Activated naive CD4-positive, alpha-beta T cell treated with anti-CD3 and anti-CD28 coated beads, Interleukin-2, amount 10 ng/mL, durations not matched to agents 7 days and 5 days (primary cell): Measurements from ENCODE around the gene SPON1.
"Not testable (repeated sequence)": the region's sequence is repeated elsewhere in the genome, so short reads cannot be mapped to it uniquely, and the experiment has no call there.

Experiments used
- CTCF ChIA-PET: fragments of 350-600 bp; sonication (Branson Sonifier 250); formaldehyde crosslinking; loops from one replicate; lab custom pipeline; 2021; ENCODE audit warnings: antibody characterized with exemption; lab: Charles Lee
- DNase-seq: peaks from one replicate; pipeline ENCODE4 v3.0.0-alpha.2; 2020
- H3K27ac Mint-ChIP-seq: one replicate; pipeline ENCODE4 v1.8.0; 2021; ENCODE audit warnings: mild to moderate bottlenecking, moderate library complexity, mixed read lengths
- H3K27me3 Mint-ChIP-seq: one replicate; pipeline ENCODE4 v1.8.0; 2021; ENCODE audit warnings: mild to moderate bottlenecking, mixed read lengths
- H3K36me3 Mint-ChIP-seq: one replicate; pipeline ENCODE4 v1.8.0; 2021; ENCODE audit warnings: mixed read lengths
- H3K4me1 Mint-ChIP-seq: one replicate; pipeline ENCODE4 v1.8.0; 2021; ENCODE audit warnings: mixed read lengths
- H3K4me3 Mint-ChIP-seq: one replicate; pipeline ENCODE4 v1.8.0; 2021; ENCODE audit warnings: mild to moderate bottlenecking, moderate library complexity, mixed read lengths
- H3K9me3 Mint-ChIP-seq: one replicate; pipeline ENCODE4 v1.8.0; 2021; ENCODE audit warnings: mixed read lengths

Gene SPON1

DNA sequence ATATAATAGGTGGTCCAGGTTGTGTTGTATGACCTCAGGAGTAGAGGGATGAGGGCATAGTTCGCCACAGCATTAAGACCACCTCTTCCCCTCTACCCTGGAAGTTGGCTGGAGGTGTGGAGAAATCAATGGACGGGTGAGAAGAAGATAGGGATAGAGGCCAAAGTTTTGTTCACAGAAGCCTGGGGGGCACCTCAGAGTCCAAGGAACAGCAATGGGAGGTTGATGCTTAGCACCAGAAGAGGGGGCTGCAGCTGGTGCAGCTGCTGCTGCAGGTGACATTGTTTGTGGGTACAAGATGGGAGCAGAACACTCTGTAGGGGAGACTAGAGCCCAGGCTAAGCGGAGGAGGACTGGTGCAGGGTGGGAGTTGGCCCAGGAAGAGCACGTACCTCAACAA, 31.2 kb upstream of the SPON1 start:
- Mint-ChIP-seq H3K27ac (no peak overlapping the region), H3K4me1 (peaks cover 28% of the 10 kb centered on the region), H3K27me3 (no peaks in the 10 kb centered on the region), H3K4me3 (no peak overlapping the region), H3K9me3 (peaks cover 31% of the 10 kb centered on the region), H3K36me3 (peaks cover 23% of the 10 kb centered on the region)
- DNase-seq = no peak
- CTCF ChIA-PET = interaction anchor here (1.3 kb wide), 1 partner anchor 9 kb away, joined by 6 read pairs; no protein-coding TSS in a partner anchor

DNA sequence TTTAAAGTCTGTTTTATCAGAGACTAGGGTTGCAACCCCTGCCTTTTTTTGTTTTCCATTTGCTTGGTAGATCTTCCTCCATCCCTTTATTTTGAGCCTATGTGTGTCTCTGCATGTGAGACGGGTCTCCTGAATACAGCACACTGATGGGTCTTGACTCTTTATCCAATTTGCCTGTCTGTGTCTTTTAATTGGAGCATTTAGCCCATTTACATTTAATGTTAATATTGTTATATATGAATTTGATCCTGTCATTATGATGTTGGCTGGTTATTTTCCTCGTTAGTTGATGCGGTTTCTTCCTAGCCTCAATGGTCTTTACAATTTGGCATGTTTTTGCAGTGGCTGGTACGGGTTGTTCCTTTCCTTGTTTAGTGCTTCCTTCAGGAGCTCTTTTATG, 25.4 kb upstream of the SPON1 start:
- H3K9me3 Mint-ChIP-seq = peaks cover 44% of the 10 kb centered on the region
- not testable (repeated sequence) for H3K4me3 Mint-ChIP-seq

DNA sequence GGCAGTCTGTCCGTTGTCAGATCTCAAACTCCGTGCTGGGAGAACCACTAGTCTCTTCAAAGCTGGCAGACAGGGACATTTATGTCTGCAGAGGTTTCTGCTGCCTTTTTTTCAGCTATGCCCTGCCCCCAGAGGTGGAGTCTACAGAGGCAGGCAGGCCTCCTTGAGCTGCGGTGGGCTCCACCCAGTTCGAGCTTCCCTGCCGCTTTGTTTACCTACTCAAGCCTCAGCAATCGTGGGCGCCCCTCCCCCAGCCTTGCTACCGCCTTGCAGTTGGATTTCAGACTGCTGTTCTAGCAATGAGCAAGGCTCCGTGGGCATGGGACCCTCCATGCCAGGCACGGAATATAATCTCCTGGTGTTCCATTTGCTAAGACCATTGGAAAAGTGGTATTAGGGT, 23.7 kb upstream of the SPON1 start:
- peak overlapping the region; percentile 55 for H3K27ac Mint-ChIP-seq
- peaks cover 62% of the 10 kb centered on the region for H3K4me1 Mint-ChIP-seq

More for the DNA sequence above, 25.4 kb upstream of the SPON1 start:
- H3K27me3 Mint-ChIP-seq, H3K27ac Mint-ChIP-seq, DNase-seq, CTCF ChIA-PET: not testable (repeated sequence)
- peaks cover 51% of the 10 kb centered on the region for H3K4me1 Mint-ChIP-seq
- peaks cover 43% of the 10 kb centered on the region for H3K36me3 Mint-ChIP-seq

DNA sequence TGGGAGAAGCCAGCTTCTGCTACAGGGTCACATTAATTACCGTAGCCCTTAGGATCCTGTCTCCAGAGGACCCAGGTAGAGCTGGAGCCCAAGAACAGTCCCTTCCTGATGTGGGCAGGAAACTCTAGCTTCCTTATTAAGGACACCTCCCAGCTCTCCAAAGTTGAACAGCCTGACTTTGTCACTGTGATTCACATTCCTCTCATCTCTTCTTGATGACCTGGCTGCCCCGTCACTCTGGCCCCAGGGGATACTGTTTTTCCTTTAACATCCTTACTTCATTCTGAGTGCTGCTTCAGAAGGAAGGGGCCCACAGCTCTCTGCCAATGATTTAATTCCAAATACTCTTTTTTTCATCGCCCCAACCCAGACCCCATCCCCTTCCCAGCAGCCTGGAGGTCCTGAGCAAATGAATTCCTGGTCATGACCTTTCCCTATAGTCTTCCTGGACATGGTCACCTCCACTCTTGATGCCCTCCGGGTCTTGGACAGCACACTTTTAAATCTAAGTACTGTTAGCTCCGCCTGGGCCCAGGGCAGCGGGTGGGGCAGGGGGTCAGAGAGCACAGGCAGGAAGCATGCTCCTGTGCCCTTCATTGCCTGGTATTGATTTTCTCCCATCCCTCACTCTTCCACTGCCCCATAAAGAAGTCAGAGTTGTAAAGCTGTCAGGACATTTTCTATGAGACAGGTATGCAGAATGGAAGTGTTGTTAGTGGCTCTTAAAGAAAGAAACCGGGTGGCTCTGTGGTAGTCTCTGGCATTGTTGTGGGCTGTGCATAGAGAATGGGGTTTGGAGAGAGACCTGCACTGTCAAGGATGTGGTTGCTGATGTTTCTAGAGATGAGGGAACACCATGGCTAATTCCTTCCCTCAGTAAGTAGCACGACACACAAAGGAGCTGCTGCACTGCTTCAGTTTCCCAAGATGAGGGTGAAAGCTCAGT, 22.3 kb upstream of the SPON1 start:
- Mint-ChIP-seq H3K4me3 (peak overlapping the region; percentile 35), H3K27ac (peak overlapping the region; percentile 90), H3K9me3 (peaks cover 29% of the 10 kb centered on the region), H3K27me3 (peaks cover 8% of the 10 kb centered on the region), H3K4me1 (peaks cover 55% of the 10 kb centered on the region), H3K36me3 (peaks cover 38% of the 10 kb centered on the region)
- CTCF ChIA-PET = interaction anchor here (0.9 to 1.9 kb wide), 5 partner anchors 9 to 209 kb away, joined by 3 to 9 read pairs (median 6); no protein-coding TSS in a partner anchor
- peak; percentile 79 for DNase-seq

More for the DNA sequence above, 23.7 kb upstream of the SPON1 start:
- peak; percentile 70 for DNase-seq
- CTCF ChIA-PET = interaction anchor here (1.9 kb wide), 1 partner anchor 18 kb away, joined by 7 read pairs; no protein-coding TSS in a partner anchor
- H3K9me3 Mint-ChIP-seq = peaks cover 41% of the 10 kb centered on the region
- peaks cover 47% of the 10 kb centered on the region for H3K36me3 Mint-ChIP-seq
- H3K4me3 Mint-ChIP-seq, H3K27me3 Mint-ChIP-seq: not testable (repeated sequence)

DNA sequence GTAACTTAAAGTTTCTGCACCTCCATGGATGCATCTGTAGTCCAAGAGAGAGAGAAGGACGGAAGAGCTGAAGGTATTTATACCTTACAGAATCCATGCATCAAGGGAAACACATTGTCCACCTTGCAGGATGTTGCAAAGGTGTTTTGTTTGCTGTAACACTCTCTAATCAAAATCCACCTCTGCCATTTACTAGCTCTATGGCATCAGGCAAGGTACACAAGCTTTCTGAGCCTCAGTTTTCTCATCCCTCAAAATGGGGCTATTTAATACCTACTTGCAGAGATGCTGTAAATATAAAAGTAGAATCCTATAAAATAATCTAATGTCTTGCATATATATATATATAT, 21.6 kb upstream of the SPON1 start:
- Mint-ChIP-seq H3K4me1 (peaks cover 55% of the 10 kb centered on the region), H3K4me3 (no peak overlapping the region), H3K27me3 (peaks cover 8% of the 10 kb centered on the region)

DNA sequence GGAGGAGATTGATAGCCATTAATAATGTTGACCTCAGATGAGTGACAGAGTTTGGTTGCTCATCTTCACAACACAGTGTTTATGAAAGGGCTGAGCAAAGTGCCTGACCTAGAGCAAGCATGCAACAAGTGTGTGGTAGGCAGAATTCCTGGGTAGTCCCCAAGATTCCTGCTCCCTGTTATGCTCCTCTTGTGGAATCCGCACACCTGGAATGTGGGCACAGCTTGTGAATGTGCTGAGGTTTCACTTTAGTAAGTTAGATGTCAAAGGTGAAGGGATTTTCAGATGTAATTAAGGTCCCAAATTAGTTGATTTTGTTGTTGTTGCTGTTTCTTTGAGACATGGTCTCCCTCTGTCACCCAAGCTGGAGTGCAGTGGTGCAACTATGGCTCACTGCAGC, 20.7 kb upstream of the SPON1 start:
- H3K4me3 Mint-ChIP-seq = no peak overlapping the region
- CTCF ChIA-PET = no interaction called here

More for the DNA sequence above, 21.6 kb upstream of the SPON1 start:
- H3K9me3 Mint-ChIP-seq = peaks cover 28% of the 10 kb centered on the region
- CTCF ChIA-PET = interaction anchor here (0.9 to 1.9 kb wide), 4 partner anchors 10 to 208 kb away, joined by 3 to 9 read pairs (median 4); no protein-coding TSS in a partner anchor
- H3K36me3 Mint-ChIP-seq = peaks cover 35% of the 10 kb centered on the region
- peak overlapping the region; percentile 90 for H3K27ac Mint-ChIP-seq
- DNase-seq = no peak

DNA sequence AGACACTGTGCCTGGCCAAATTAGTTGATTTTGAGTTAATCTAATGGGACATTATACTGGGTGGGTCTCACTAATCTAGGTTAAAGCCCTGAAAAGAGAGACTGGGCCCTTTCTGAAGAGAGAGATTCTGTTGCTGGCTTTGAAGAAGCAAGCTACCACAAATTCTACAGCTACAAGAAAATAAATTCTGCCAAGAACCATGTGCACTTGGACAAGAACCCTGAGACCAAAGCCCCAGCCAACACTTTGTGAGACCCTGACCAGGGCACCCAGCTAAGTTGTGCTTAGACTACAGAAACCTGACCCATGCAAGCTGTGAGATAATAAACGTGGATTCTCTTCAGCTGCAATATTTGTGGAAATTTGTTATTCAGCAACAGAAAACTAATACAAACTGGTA, 20.1 kb upstream of the SPON1 start:
- H3K36me3 Mint-ChIP-seq = peaks cover 27% of the 10 kb centered on the region
- H3K9me3 Mint-ChIP-seq = peaks cover 15% of the 10 kb centered on the region
- no peak overlapping the region for H3K27ac Mint-ChIP-seq
- H3K4me3 Mint-ChIP-seq = no peak overlapping the region
- no peak for DNase-seq
- H3K27me3 Mint-ChIP-seq = peaks cover 8% of the 10 kb centered on the region
- CTCF ChIA-PET = interaction anchor here (0.8 kb wide), 1 partner anchor 13 kb away, joined by 4 read pairs; no protein-coding TSS in a partner anchor
- peaks cover 58% of the 10 kb centered on the region for H3K4me1 Mint-ChIP-seq

More for the DNA sequence above, 20.7 kb upstream of the SPON1 start:
- Mint-ChIP-seq H3K4me1 (peaks cover 55% of the 10 kb centered on the region), H3K36me3 (peaks cover 30% of the 10 kb centered on the region), H3K27me3 (peaks cover 8% of the 10 kb centered on the region), H3K27ac (no peak overlapping the region), H3K9me3 (peaks cover 21% of the 10 kb centered on the region)
- DNase-seq = no peak

DNA sequence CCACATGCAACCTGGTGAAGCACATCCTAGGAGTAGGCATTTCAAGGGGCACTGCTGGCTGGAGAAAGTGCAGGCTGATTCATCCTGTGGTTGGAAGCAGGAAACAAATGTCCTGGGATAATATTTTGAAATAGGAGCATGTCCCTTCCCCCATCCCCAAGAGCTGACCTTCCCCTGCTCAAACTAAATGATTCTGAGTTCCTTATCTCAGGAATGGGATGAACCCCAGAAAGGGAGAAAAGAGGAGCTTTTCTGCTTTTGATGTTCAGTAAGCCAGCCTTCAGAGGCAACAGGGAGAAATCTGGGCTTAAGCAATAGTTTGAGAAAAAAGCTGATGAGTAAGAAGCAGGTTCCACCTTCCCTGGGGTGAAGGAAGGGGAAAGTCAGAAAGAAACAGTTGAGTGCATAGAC, 19.5 kb upstream of the SPON1 start:
- Mint-ChIP-seq H3K4me3 (no peak overlapping the region), H3K27me3 (peaks cover 8% of the 10 kb centered on the region), H3K27ac (no peak overlapping the region), H3K36me3 (peaks cover 21% of the 10 kb centered on the region), H3K9me3 (peaks cover 11% of the 10 kb centered on the region), H3K4me1 (peaks cover 61% of the 10 kb centered on the region)
- DNase-seq = no peak
- CTCF ChIA-PET = interaction anchor here (0.8 to 1.8 kb wide), 2 partner anchors 11 to 13 kb away, joined by 4 to 7 read pairs; no protein-coding TSS in a partner anchor

DNA sequence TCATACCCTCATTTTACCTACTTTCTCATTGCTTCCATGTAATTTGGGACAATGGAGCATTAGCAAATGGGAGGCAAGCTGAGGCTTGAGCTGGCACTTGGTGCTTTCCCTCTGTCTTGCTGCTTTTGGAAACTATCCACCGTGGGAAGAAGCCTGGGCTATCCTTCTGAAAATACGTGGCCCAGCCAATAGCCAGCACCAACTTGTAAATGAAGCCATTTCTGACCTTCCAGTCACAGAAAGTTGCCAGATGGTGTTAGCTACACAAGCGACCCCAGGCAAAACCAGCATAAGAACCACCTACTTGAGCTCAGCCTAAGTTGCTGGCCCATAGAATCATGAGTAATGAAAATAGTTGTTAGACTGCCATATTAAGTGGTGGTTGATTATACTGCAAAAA, 18.5 kb upstream of the SPON1 start:
- Mint-ChIP-seq H3K36me3 (peaks cover 15% of the 10 kb centered on the region), H3K27me3 (peaks cover 8% of the 10 kb centered on the region), H3K9me3 (peaks cover 3% of the 10 kb centered on the region), H3K4me3 (no peak overlapping the region), H3K27ac (no peak overlapping the region), H3K4me1 (peaks cover 54% of the 10 kb centered on the region)
- DNase-seq = no peak
- CTCF ChIA-PET = interaction anchor here (1.8 to 2.0 kb wide), 2 partner anchors 10 to 171 kb away, joined by 6 to 7 read pairs; no protein-coding TSS in a partner anchor

DNA sequence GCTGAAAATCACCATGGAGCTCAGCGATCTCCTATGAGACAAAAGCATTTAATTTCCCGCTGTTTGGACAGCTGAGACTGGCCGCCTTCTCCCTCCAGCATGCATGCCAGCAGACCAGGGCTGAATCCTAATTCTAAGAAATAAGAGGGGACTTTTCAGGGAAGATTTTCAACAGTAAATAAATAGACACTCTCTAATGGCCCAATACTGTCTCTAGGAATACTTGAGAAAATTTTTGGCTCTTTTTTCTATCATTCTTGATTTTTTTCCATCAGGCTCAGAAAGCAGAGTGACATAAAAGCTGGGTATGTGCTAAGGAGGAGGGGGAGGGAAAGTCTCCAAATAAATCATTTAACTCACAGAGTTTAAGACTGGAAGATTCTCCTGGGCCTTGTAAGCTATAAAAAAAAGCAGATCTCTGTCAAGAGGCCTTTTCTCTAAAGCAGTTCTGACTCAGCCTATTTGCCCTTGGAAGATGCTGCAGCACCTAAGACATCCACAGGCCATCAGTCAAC, 17.6 kb upstream of the SPON1 start:
- no peak overlapping the region for H3K4me3 Mint-ChIP-seq
- CTCF ChIA-PET = interaction anchor here (2.0 kb wide), 1 partner anchor 172 kb away, joined by 6 read pairs; no protein-coding TSS in a partner anchor
- H3K36me3 Mint-ChIP-seq = peaks cover 11% of the 10 kb centered on the region
- H3K27ac Mint-ChIP-seq = no peak overlapping the region
- no peak for DNase-seq
- peaks cover 11% of the 10 kb centered on the region for H3K27me3 Mint-ChIP-seq
- H3K9me3 Mint-ChIP-seq = no peaks in the 10 kb centered on the region
- peaks cover 45% of the 10 kb centered on the region for H3K4me1 Mint-ChIP-seq

DNA sequence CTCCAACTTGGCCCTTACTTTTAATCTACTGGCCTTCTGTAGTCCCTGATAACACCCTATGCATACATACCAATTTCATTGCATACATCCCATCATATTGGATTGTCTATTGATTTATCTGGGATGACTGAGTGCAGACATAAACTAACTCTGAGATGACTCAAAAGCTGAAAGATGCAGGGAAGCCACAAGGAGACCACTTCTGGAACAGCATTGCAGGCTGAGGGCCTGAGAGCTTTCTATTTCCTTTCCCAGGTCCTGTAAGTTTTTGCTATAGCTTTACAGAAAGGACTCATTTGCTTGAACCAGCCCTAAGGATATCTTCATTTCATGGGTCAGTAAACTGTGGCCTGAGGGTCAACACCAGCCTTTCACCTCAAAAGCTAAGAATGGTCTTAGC, 15.1 kb upstream of the SPON1 start:
- CTCF ChIA-PET = interaction anchor here (1.4 to 2.1 kb wide), 2 partner anchors 9 to 24 kb away, joined by 3 to 5 read pairs; no protein-coding TSS in a partner anchor
- H3K27me3 Mint-ChIP-seq = peaks cover 15% of the 10 kb centered on the region
- H3K27ac Mint-ChIP-seq = no peak overlapping the region
- peaks cover 26% of the 10 kb centered on the region for H3K4me1 Mint-ChIP-seq
- peaks cover 11% of the 10 kb centered on the region for H3K36me3 Mint-ChIP-seq
- no peak overlapping the region for H3K4me3 Mint-ChIP-seq
- no peak for DNase-seq
- no peaks in the 10 kb centered on the region for H3K9me3 Mint-ChIP-seq

DNA sequence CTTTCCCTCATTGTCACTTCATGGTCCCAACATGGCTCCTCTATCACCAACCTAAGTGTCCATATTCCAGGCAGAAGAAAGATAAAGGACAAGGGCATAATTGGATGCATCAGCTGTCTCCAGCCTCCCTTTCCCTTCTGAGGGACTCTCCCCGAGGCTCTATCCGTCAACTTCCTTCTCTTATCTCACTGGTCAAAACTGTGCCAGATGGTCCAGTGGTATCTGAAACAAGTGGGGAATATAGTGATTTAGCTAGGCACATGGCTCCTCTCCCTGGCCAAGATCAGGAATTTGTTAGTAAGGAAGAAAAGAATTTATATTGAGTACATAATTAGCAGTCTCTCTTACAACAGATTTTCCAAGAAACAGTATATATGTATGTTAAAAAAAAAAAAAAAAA, 12.6 kb upstream of the SPON1 start:
- CTCF ChIA-PET = no interaction called here
- peaks cover 6% of the 10 kb centered on the region for H3K36me3 Mint-ChIP-seq

DNA sequence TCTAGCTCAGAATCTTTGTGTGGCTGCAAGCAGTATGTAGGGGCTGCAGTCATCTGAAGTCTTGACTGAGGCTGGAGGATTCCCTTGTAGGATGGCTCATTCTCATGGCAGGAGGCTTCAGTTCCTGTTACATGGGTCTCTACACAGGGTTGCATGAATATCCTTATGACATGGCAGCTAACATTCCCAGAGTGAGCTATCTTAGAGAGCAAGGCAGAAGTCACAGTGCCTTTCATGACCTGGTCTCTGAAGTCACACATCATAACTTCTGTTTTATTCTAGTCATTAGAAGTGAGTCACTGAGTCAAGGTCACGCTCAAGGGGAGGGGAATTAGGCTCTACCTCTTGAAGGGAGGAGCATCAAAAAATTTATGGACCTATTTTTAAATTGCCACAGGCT, 10.3 kb upstream of the SPON1 start:
- peaks cover 5% of the 10 kb centered on the region for H3K36me3 Mint-ChIP-seq
- H3K27me3 Mint-ChIP-seq = peaks cover 14% of the 10 kb centered on the region
- no peak for DNase-seq
- H3K27ac Mint-ChIP-seq = no peak overlapping the region
- H3K9me3 Mint-ChIP-seq = no peaks in the 10 kb centered on the region
- H3K4me3 Mint-ChIP-seq = no peak overlapping the region
- peaks cover 14% of the 10 kb centered on the region for H3K4me1 Mint-ChIP-seq
- CTCF ChIA-PET = interaction anchor here (1.5 to 2.0 kb wide), 3 partner anchors 179 to 298 kb away, joined by 6 to 9 read pairs (median 8); no protein-coding TSS in a partner anchor

More for the DNA sequence above, 12.6 kb upstream of the SPON1 start:
- Mint-ChIP-seq H3K4me3 (no peak overlapping the region), H3K4me1 (peaks cover 17% of the 10 kb centered on the region), H3K27me3 (peaks cover 14% of the 10 kb centered on the region), H3K27ac (no peak overlapping the region), H3K9me3 (no peaks in the 10 kb centered on the region)
- no peak for DNase-seq

DNA sequence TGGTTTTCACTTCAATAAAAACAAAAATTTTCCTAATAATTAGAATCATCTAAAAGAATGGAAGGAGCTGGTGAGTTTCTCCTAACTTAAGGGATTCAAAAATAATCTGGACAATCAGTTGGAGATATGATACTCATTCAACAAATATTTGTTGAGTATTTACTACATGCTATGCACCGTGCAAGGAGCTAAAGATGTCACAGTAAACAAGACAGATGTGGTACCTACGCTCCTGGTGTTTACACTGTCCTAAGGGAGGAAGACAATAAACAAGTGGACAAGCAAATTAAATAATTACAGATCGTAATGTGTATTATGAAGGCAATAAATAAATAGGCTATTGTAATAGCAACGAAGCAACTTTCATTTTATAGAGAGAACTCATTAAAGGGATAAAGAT, 9.9 kb upstream of the SPON1 start:
- Mint-ChIP-seq H3K36me3 (peaks cover 4% of the 10 kb centered on the region), H3K4me1 (peaks cover 9% of the 10 kb centered on the region), H3K9me3 (no peaks in the 10 kb centered on the region), H3K27ac (no peak overlapping the region), H3K27me3 (peaks cover 14% of the 10 kb centered on the region), H3K4me3 (no peak overlapping the region)
- no peak for DNase-seq
- CTCF ChIA-PET = interaction anchor here (1.5 to 2.0 kb wide), 3 partner anchors 180 to 298 kb away, joined by 6 to 9 read pairs (median 8); no protein-coding TSS in a partner anchor
